Thoracic aorta (tissue), 2 donors: ENCODE results near the gene ZNHIT2. TPM values are rescaled to one million over a fixed set of nuclear protein-coding genes. Genes with fewer than 3 reads are reported as not detected.

ENCODE experiments used
- ATAC-seq: fragments of 150-250 bp; one replicate; pipeline ENCODE4 v1.8.0; 2017; ENCODE audit warnings: low read depth; ENCODE audit not compliant: insufficient number of reproducible peaks, low FRiP score
- DNase-seq: peaks from one replicate; pipeline ENCODE4 v3.0.0-alpha.2; 2020; ENCODE audit warnings: low spot score
- H3K27ac ChIP-seq, 2 donors: fragments of 200-600 bp; sonication (generic); 1 replicate in 1 of 2; 2 replicates in 1 of 2; pipeline ENCODE4 v1.5.1; 2016; ENCODE audit warnings: mild to moderate bottlenecking in 2 of 2, moderate library complexity in 2 of 2
- H3K27me3 ChIP-seq: fragments of 200-600 bp; sonication (generic); replicated peaks from 2 replicates; pipeline ENCODE4 v1.6.0; 2016; ENCODE audit warnings: mild to moderate bottlenecking; ENCODE audit not compliant: insufficient read depth
- H3K36me3 ChIP-seq: fragments of 200-600 bp; sonication (generic); one replicate; pipeline ENCODE4 v1.5.1; 2016
- H3K4me1 ChIP-seq, 2 donors: fragments of 200-600 bp; sonication (generic); 1 replicate in 1 of 2; 2 replicates in 1 of 2; pipeline versions ENCODE4 v1.5.1 to v1.6.0; 2016; ENCODE audit warnings: low read depth in 2 of 2, mild to moderate bottlenecking in 1 of 2; ENCODE audit not compliant: control insufficient read depth in 1 of 2
- H3K4me3 ChIP-seq: fragments of 200-600 bp; sonication (generic); 2 replicates; pipeline ENCODE4 v1.5.1; 2016; ENCODE audit warnings: mild to moderate bottlenecking
- H3K9me3 ChIP-seq: fragments of 200-600 bp; sonication (generic); 2 replicates; pipeline ENCODE4 v1.5.1; 2016
- total RNA-seq, 2 donors: library from RNA; depleted of rRNA; stranded (reverse); fragments of >200 nt; gene quantifications; one replicate each; pipeline versions ENCODE4 v1.1.0 to v1.2.3, GENCODE V29; 2016
- TF ChIP-seq, protein P1 (sequence below): fragments of 200-600 bp; sonication (generic); IDR thresholded peaks from one replicate; pipeline ENCODE4 v1.5.1; 2019; ENCODE audit warnings: antibody characterized with exemption

Gene ZNHIT2
- total RNA-seq, 2 donors from 2014 or later: 10.0 to 13.8 TPM

DNA sequence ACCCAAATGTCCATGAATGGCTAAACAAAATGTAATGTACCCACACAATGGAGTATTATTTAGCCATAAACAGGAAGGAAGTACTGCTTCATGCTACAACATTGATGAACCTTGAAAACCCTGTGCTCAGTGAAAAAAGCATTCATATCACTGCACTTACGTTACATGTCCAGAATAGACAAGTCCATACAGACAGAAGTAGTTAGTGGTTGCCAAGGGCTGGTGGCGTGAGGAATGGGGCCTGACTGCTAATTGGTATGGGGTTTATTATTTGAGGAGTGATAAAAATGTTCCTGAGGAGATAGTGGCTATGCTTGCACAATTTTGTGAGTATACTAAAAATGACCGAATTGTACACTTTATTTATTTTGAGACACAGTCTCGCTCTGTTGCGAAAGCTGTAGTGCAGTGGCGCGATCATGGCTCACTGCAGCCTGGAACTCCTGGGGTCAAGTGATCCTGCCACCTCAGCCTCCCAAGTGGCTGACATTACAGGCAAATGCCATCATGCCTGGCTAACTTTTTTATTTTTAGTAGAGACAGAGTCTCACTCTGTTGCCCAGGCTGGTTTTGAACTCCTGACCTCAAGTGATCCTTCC lies 24.5 kb upstream of the ZNHIT2 start:
- ATAC-seq: no peak
- H3K4me3 ChIP-seq: no peak overlapping the region
- no peak for DNase-seq

DNA sequence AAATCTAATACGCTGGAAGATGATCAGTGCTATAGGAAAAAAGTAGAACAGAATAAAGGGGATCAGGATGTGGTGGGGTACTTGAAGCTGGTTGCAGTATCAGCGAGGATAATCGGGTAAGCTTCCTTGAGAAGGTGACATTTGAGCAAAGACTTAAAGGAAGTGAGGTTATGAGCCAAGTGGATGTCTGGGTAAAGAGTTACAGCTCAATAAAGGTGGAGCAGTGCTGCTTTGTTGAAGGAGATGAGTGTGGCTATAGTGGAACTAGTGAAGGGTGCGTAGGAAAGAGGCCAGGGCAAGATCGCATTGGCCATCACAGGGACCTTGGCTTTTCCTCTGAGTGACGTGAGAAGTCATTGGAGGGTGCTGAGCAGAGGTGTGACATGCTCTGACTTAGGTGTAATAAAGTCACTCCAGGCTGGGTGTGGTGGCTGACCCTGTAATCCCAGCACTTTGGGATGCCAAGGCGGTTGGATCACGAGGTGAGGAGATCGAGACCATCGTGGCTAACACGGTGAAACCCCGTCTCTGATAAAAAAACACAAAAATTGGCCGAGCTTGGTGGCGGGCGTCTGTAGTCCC lies 19.1 kb upstream of the ZNHIT2 start:
- TF ChIP-seq, protein P1, sequence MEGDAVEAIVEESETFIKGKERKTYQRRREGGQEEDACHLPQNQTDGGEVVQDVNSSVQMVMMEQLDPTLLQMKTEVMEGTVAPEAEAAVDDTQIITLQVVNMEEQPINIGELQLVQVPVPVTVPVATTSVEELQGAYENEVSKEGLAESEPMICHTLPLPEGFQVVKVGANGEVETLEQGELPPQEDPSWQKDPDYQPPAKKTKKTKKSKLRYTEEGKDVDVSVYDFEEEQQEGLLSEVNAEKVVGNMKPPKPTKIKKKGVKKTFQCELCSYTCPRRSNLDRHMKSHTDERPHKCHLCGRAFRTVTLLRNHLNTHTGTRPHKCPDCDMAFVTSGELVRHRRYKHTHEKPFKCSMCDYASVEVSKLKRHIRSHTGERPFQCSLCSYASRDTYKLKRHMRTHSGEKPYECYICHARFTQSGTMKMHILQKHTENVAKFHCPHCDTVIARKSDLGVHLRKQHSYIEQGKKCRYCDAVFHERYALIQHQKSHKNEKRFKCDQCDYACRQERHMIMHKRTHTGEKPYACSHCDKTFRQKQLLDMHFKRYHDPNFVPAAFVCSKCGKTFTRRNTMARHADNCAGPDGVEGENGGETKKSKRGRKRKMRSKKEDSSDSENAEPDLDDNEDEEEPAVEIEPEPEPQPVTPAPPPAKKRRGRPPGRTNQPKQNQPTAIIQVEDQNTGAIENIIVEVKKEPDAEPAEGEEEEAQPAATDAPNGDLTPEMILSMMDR: no peak
- Histone ChIP-seq H3K4me1 (peaks cover 15 to 31% of the 10 kb centered on the region in 2 donors), H3K27ac (no peak overlapping the region), H3K9me3 (no peaks in the 10 kb centered on the region), H3K4me3 (no peak overlapping the region), H3K27me3 (no peaks in the 10 kb centered on the region), H3K36me3 (peaks cover 8% of the 10 kb centered on the region)
- DNase-seq (no peak), ATAC-seq (no peak)

More for the DNA sequence above, 24.5 kb upstream of the ZNHIT2 start:
- Histone ChIP-seq H3K4me1 (no peaks in the 10 kb centered on the region), H3K9me3 (no peaks in the 10 kb centered on the region), H3K27me3 (no peaks in the 10 kb centered on the region), H3K27ac (no peak overlapping the region), H3K36me3 (no peaks in the 10 kb centered on the region)
- TF ChIP-seq, protein P1: no peak

DNA sequence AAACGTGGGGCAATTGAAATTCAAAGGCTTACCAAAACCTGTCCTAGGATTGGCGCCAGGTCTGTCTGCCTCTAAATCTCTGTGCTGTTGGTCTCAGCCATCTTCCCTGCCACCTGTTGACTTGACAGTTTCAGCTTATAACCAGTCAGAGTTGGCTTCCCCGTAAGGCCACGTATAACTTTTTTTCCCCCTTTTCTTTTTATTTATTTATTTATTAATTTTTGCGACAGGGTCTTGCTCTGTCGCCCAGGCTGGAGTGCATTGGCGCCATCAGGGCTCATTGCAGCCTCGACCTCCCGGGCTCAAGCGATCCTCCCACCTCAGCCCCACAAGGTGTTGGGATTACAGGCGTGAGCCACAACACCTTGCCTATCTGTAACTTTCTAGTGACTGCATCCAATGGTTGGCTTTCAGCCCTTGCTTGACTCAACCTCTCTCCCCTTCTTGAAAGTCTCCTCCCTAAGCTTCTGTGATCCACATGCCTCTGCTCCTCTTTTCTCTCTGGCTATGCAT lies 18.2 kb upstream of the ZNHIT2 start:
- peaks cover 17% of the 10 kb centered on the region for H3K36me3 ChIP-seq
- TF ChIP-seq, protein P1: no peak
- peak overlapping the region; percentile 94 to 100 for H3K27ac ChIP-seq
- no peak for ATAC-seq
- no peaks in the 10 kb centered on the region for H3K9me3 ChIP-seq
- no peak for DNase-seq
- peaks cover 15 to 31% of the 10 kb centered on the region in 2 donors for H3K4me1 ChIP-seq
- peak overlapping the region; percentile 81 for H3K4me3 ChIP-seq
- no peaks in the 10 kb centered on the region for H3K27me3 ChIP-seq

DNA sequence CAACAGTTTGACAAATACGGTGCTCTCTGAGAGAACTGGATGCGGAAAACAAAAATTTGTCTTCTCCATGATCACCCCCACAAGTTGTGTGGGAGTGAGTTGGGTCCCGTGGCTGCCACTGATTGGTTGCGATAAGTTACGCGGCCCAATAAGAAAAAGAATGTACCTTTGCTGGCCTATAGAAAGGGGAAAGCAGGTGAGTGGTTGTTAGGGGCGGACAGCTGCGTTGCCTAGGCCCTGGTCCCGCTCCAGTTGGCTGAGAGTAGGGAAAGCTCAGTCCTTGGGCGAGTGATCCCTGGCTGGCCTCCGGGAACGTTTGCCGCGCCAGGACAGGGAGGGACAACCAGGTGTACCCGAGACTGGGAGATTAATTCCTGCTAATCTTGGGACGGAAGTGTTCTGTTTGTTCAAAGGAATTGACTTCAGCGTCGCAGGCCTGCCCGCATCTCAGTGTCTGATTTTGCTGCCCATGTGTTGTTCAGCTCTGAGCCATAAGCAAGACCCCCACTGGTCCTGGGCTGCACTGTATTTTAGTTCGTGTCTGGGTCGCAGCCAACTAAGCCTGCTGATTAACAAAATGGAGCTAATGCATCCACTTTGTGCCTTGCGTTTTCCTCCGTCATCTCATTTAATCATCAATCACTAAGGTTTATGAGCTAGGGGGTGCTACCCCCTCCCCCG lies 17.6 kb upstream of the ZNHIT2 start:
- peaks cover 15 to 31% of the 10 kb centered on the region in 2 donors for H3K4me1 ChIP-seq
- peak overlapping the region; percentile 81 for H3K4me3 ChIP-seq
- peaks cover 22% of the 10 kb centered on the region for H3K36me3 ChIP-seq
- H3K27me3 ChIP-seq: no peaks in the 10 kb centered on the region
- no peaks in the 10 kb centered on the region for H3K9me3 ChIP-seq
- peak; percentile 73 for DNase-seq
- TF ChIP-seq, protein P1: no peak
- peak; percentile 98 for ATAC-seq
- peak overlapping the region; percentile 94 to 100 for H3K27ac ChIP-seq
